Measurements from ENCODE around the gene TMEM86A.
A peak's percentile ranks its signal among the peaks of the same experiment; 100 is the strongest.

TMEM86A gene

GRCh38 chr11:18720091-18720807, 21.7 kb downstream of the TMEM86A start:
- Histone ChIP-seq H3K27ac (peak overlapping the region; percentile 48 to 84), H3K4me3 (peak overlapping the region; percentile 72)
- DNase-seq (ENCODE audit: low spot score), result no peak
- TF ChIP-seq CTCF (IDR thresholded peaks at IDR 0.05), result no peak

DNA sequence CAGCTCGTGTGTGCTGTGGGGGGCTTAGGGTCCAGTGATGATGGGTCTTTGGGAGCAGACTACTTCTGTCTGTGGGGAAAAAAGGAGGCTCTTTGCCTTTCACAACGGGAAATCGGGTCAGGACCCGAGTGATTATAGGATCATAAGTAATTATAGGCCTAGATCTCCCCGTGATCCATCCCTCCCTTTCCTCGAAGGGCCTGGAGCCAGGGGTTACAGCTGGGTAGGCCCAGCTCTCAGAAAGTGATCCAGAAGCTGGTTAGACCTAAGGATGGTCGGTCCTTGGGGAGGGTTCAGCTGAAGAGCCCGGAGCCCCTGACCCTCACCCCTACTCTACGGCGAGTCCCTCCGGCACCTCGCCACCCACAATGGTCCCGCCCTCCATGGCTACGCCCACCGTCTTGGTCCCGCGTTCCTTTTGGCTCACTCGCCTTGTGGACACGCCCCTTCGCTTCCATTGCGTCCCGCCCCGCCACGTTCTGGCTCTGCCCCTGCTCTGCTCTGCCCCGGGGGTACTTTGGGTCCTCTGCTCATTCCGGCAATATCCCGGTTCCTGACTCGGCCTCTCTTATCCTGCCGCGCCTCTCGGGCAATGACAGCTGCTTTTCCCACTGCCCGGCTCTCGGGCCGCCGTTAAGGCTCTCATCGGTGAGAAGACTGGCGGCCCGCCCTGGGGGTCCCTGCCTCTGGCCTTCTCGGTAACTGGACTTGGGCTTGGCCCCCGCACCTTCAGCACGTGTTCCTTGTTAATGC, 22.4 kb downstream of the TMEM86A start:
- peak overlapping the region; percentile 72 for H3K4me3 ChIP-seq
- no peak for TF ChIP-seq CTCF (IDR thresholded peaks at IDR 0.05)
- peak; percentile 87 for DNase-seq (ENCODE audit: low spot score)
- peak overlapping the region; percentile 48 to 84 for H3K27ac ChIP-seq

- peak; percentile 66 for TF ChIP-seq CTCF (IDR thresholded peaks at IDR 0.05)
- Histone ChIP-seq H3K27ac (peak overlapping the region; percentile 48 to 84), H3K4me3 (peak overlapping the region; percentile 72)
- no peak for DNase-seq (ENCODE audit: low spot score)
Observed at GRCh38 chr11:18721561-18722292, 23.1 kb downstream of the TMEM86A start.

- Histone ChIP-seq H3K27ac (peak overlapping the region in 1 of 2 donors; percentile 48), H3K4me3 (peak overlapping the region; percentile 72)
Observed at GRCh38 chr11:18722293-18722637, 23.7 kb downstream of the TMEM86A start.

DNA sequence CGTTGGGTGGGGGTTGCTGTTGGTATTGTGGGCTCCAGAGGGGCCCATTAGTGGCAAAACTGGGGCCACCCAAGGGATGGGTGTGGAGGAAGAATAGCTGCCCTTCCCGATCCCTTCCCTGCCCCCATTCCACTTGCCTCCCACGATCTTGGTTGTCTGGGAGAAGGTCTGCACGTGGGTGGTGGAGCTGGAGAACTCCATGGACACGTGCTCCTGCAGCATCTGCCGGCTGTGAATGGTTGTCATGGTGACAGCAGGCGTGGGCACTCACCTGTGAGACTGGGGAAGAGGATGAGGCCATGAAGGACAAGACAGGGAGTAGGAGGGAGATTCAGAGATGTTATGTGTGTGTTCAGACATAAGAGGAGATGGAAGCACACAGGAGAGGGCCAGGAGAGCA, 25.4 kb downstream of the TMEM86A start:
- TF ChIP-seq CTCF (IDR thresholded peaks at IDR 0.05), result no peak
- no peak overlapping the region for H3K4me3 ChIP-seq
- DNase-seq (ENCODE audit: low spot score), result no peak
- H3K27ac ChIP-seq, result no peak overlapping the region

More at GRCh38 chr11:18722293-18722637, 23.7 kb downstream of the TMEM86A start:
- TF ChIP-seq CTCF (IDR thresholded peaks at IDR 0.05), result peak; percentile 25
- no peak for DNase-seq (ENCODE audit: low spot score)

GRCh38 chr11:18726040-18726439, 27.5 kb downstream of the TMEM86A start, which contains the start of gene IGSF22:
IGSF22 (minus strand) TSS chr11:18726188; CDS start chr11:18724236, 1,952 bp downstream.
- no peak for DNase-seq (ENCODE audit: low spot score)
- H3K27ac ChIP-seq, result no peak within 1 kb of the TSS
- H3K4me3 ChIP-seq, result no peak within 1 kb of the TSS
- no peak for TF ChIP-seq CTCF (IDR thresholded peaks at IDR 0.05)
